GM12872 (cell line): ENCODE measurements around the gene MLKL.

ENCODE experiments used
- CTCF ChIP-seq: IDR thresholded peaks from 3 replicates; pipeline ENCODE4 v1.5.1; 2011; ENCODE audit warnings: low read depth, mild to moderate bottlenecking, low read length, moderate library complexity; ENCODE audit not compliant: insufficient read depth

The MLKL gene

DNA sequence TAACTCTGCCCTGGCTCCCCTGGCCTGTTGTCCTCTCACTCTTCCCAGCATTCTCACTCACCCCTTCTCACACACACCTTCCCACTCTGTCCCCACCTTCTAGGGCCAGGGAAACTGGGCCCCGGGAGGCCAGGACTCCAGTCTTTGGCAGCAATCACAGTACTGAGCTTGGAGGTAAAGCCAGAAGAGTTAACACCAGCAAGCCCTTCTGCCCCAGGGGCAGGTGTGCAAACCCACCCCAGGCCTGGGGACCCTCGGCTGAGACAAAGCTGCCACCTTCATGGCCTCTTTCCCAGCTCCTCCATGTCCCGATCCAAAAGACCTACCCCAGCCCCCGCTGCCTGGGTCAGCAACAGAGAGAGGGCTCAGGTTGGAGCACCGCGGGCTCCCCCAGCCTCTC, 36.9 kb upstream of the MLKL start:
- no peak for TF ChIP-seq CTCF

DNA sequence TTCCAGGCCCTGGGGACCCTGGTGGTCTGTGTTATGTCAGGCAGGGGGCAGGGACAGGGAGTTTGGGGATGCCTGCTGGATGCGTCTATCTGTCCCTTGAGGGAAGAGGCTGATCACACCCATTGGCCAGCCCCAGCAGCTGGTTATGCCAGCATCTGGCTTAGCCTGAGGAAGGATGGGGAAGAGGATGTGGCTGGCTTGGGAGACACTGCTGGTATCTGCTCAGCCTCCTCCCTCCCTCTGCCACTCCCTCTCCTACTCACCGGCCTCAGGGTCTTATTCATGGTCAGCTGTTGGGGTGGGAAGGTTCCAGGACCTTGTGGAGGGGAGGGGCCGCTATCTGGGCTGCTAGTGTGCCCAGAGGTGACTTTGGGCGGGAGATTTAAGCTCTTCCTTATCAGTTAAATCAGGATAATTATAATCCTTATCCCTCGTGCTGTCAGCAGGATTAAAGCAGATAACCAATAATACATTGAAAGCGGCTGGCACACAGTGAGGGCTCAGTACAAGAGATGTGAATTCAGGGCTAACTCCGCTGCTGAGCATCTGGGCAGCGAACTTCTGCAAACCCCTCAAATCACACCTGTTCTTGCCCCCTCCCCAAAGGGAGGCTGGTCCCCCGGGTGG, 36.0 kb upstream of the MLKL start:
- TF ChIP-seq CTCF: no peak

DNA sequence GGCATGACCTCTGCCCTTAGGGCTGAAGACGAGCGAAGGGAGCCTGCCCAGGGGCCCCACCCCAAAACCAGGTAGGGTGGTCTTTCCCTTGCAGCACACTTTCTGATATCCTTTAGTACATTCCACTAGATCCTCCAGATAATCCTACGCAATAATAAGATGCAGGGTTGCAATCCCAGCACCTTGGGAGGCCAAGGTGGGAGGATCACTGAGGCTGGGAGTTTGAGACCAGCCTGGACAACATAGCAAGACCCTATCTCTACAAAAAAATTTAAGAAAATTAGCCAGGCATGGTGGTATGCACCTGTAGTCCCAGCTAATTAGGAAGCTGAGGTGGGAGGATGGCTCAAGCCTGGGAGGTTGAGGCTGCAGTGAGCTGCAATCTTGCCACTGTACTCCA, 34.9 kb upstream of the MLKL start:
- no peak for TF ChIP-seq CTCF

GRCh38 chr16:74735162-74735452, 34.4 kb upstream of the MLKL start:
- no peak for TF ChIP-seq CTCF

GRCh38 chr16:74734361-74735161, 33.9 kb upstream of the MLKL start:
- no peak for TF ChIP-seq CTCF

DNA sequence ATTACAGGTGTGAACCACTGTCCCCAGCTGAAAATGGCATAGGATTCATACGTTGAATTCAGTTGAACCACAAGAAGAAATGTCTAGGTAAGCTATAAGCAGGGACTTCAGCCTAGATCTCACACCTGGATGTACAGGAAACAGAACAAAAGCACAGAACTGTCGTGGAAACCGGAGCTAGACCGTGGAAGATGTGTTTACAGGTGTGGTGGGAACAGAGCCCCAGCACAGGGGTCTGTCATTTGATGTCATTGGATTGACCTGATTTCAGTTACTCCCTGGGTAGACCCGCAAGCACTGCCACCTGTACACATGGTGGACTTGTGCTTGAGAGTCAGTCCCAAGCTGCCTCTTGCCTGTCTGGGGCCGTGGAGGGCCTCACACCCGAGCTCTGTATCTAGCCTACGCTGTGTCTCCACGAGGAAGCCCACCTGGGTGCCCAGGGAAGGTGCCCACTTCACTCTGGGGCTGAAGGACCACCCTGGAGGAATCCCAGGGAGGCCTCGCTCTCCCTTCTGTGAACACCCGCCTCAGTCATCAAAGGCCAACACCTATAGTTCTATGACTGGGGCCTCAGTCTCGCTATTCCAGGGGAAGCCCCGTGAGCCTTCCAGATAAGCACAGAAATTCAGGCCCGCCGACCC, 32.2 kb upstream of the MLKL start:
- no peak for TF ChIP-seq CTCF

- TF ChIP-seq CTCF: no peak
Measured at GRCh38 chr16:74731853-74732477, 31.3 kb upstream of the MLKL start.
